ENCODE measurements around the gene CCM2L. TPM values are rescaled to one million over a fixed set of nuclear protein-coding genes. Genes with fewer than 3 reads are reported as not detected.

CCM2L gene
- total RNA-seq, 2 experiments from 2014 or later, result 1.4 TPM; not detected in 1

GRCh38 chr20:32080783-32081182, 70.5 kb downstream of the CCM2L start:
- ChIA-PET POLR2A (no interaction called here), CTCF (ENCODE audit: unreplicated experiment) (interaction anchor here (1.1 kb wide), 1 partner anchor 10 kb away, joined by 4 read pairs; no protein-coding TSS in a partner anchor)
- Histone ChIP-seq H3K9me3 (ENCODE audit: low read length) (no peaks in the 10 kb centered on the region), H3K9me2 (ENCODE audit: insufficient read depth, low read length) (no peaks in the 10 kb centered on the region), H3K79me2 (ENCODE audit: insufficient read depth, low read depth, low read length) (no peaks in the 10 kb centered on the region), H3K27ac (ENCODE audit: low read depth, low read length, poor library complexity, severe bottlenecking) (no peak overlapping the region), H4K20me1 (ENCODE audit: insufficient read depth, low read length) (no peaks in the 10 kb centered on the region), H3K4me3 (ENCODE audit: low read depth, low read length, poor library complexity, severe bottlenecking) (no peak overlapping the region), H3K36me3 (ENCODE audit: insufficient read depth, low read length) (no peaks in the 10 kb centered on the region), H3K4me2 (ENCODE audit: low read length) (no peak overlapping the region), H2AFZ (ENCODE audit: low read length) (no peak overlapping the region), H3K4me1 (ENCODE audit: insufficient read depth, low read length, poor library complexity, severe bottlenecking) (no peaks in the 10 kb centered on the region)
- BruUV-seq (replicated peaks), result no TSS peak
- no peak for DNase-seq (ENCODE audit: low spot score)
- TF ChIP-seq EZH2phosphoT487 (IDR thresholded peaks at IDR 0.05; ENCODE audit: borderline replicate concordance, low read depth, low read length) (no peak), CTCF (conservative IDR thresholded peaks at IDR 0.05; ENCODE audit: low read length) (no peak)
- intact Hi-C loops (cut with micrococcal nuclease; ENCODE audit: unreplicated experiment), result no loop called here

Small RNAs within 50 kb of the gene (small RNA-seq; reads per million reads assigned to genes)
- gene RNA5SP481, result 3.3 reads per million, percentile 87 among the genes with 10 or more reads in this experiment
- not detected for gene RNA5SP482

Other genes starting within 250 kb of the CCM2L start
- 0.69 and 0.75 TPM in 2 replicates for gene MYLK2, start 191.1 kb upstream of the CCM2L start, total RNA-seq (2014; rRNA removed; shearing (Covaris generic))
- gene MYLK2, start 191.1 kb upstream of the CCM2L start, total RNA-seq (2022), result 0.61 and 0.67 TPM in 2 replicates
- gene FOXS1, start 164.8 kb upstream of the CCM2L start, total RNA-seq (2014; rRNA removed; shearing (Covaris generic)), result not detected in 2 replicates
- not detected in 2 replicates for gene FOXS1, start 164.8 kb upstream of the CCM2L start, total RNA-seq (2022)
- gene DUSP15, start 139.9 kb upstream of the CCM2L start, total RNA-seq (2014; rRNA removed; shearing (Covaris generic)), result 0.19 and 1.5 TPM in 2 replicates
- gene DUSP15, start 139.9 kb upstream of the CCM2L start, total RNA-seq (2022), result 0.61 TPM in 1 of 2 replicates, not detected in the other
- gene TTLL9, start 139.8 kb upstream of the CCM2L start, total RNA-seq (2014; rRNA removed; shearing (Covaris generic)), result not detected in 2 replicates
- not detected in 2 replicates for gene TTLL9, start 139.8 kb upstream of the CCM2L start, total RNA-seq (2022)
- 9.7 and 11.2 TPM in 2 replicates for gene PDRG1, start 58.4 kb upstream of the CCM2L start, total RNA-seq (2014; rRNA removed; shearing (Covaris generic))
- gene PDRG1, start 58.4 kb upstream of the CCM2L start, total RNA-seq (2022), result 19.7 and 22.5 TPM in 2 replicates
- 0.08 TPM in 1 of 2 replicates, not detected in the other for gene XKR7, start 42.3 kb upstream of the CCM2L start, total RNA-seq (2014; rRNA removed; shearing (Covaris generic))
- gene XKR7, start 42.3 kb upstream of the CCM2L start, total RNA-seq (2022), result 0.06 TPM in 1 of 2 replicates, not detected in the other
- 0.19 TPM in 1 of 2 replicates, not detected in the other for gene HCK, start 41.8 kb downstream of the CCM2L start, total RNA-seq (2014; rRNA removed; shearing (Covaris generic))
- 2.2 and 3.2 TPM in 2 replicates for gene HCK, start 41.8 kb downstream of the CCM2L start, total RNA-seq (2022)
- gene TM9SF4, start 99.3 kb downstream of the CCM2L start, total RNA-seq (2014; rRNA removed; shearing (Covaris generic)), result 16.6 and 20.8 TPM in 2 replicates
- 38.9 and 40.7 TPM in 2 replicates for gene TM9SF4, start 99.3 kb downstream of the CCM2L start, total RNA-seq (2022)
- 7.4 and 9.8 TPM in 2 replicates for gene PLAGL2, start 197.3 kb downstream of the CCM2L start, total RNA-seq (2014; rRNA removed; shearing (Covaris generic))
- gene PLAGL2, start 197.3 kb downstream of the CCM2L start, total RNA-seq (2022), result 40.3 and 42.9 TPM in 2 replicates
- 16.8 and 21.4 TPM in 2 replicates for gene POFUT1, start 197.4 kb downstream of the CCM2L start, total RNA-seq (2014; rRNA removed; shearing (Covaris generic))
- 27.8 and 33.1 TPM in 2 replicates for gene POFUT1, start 197.4 kb downstream of the CCM2L start, total RNA-seq (2022)

Measured in OCI-LY7 (cell line).